Lower lobe of right lung (tissue), 2 donors: Measurements from ENCODE around the gene CKLF. TPM values are rescaled to one million over a fixed set of nuclear protein-coding genes. Genes with fewer than 3 reads are reported as not detected.

Source experiments
- ATAC-seq, 2 donors: fragments of 200-7000 bp; cut with Tn5 transposase; one replicate each; pipeline ENCODE4 v1.9.1; 2020 to 2022; ENCODE audit warnings: mild to moderate bottlenecking in 2 of 2, moderate library complexity in 2 of 2
- DNase-seq: peaks from one replicate; pipeline ENCODE4 v3.0.0-alpha.2; 2020
- H3K27ac ChIP-seq: fragments of 200-600 bp; one replicate; pipeline ENCODE4 v1.8.0; 2022
- H3K27me3 ChIP-seq: fragments of 200-600 bp; one replicate; pipeline ENCODE4 v1.8.0; 2022; ENCODE audit warnings: low read depth
- H3K36me3 ChIP-seq: fragments of 200-600 bp; one replicate; pipeline ENCODE4 v1.8.0; 2022; ENCODE audit warnings: mild to moderate bottlenecking
- H3K4me1 ChIP-seq: fragments of 200-600 bp; one replicate; pipeline ENCODE4 v1.8.0; 2022
- H3K4me3 ChIP-seq: fragments of 200-600 bp; one replicate; pipeline ENCODE4 v1.8.0; 2022; ENCODE audit warnings: mild to moderate bottlenecking
- H3K9me3 ChIP-seq: fragments of 200-600 bp; one replicate; pipeline ENCODE4 v1.8.0; 2022
- intact Hi-C: fragments of 100-400 bp; cut with DNase I; formaldehyde crosslinking; loops from one replicate; pipeline ENCODE4 v1.11.0; 2022
- total RNA-seq: library from RNA; stranded (reverse); fragmentation: NEBNext Ultra II Directional; extraction: Animal tissue kit (Norgen Biotek cat#: 25700); gene quantifications from one replicate; pipeline ENCODE4 v1.2.1, GENCODE V29; 2021
- TF ChIP-seq, protein P1 (sequence below): fragments of 200-600 bp; IDR thresholded peaks from one replicate; pipeline ENCODE4 v1.8.0; 2022; ENCODE audit warnings: antibody characterized with exemption, mild to moderate bottlenecking
- donor health status: DM: no; HTN: yes; CAD: no; lungs with severe emphysema.

Gene CKLF
- total RNA-seq, 1 donor from 2014 or later = 64.9 TPM

DNA sequence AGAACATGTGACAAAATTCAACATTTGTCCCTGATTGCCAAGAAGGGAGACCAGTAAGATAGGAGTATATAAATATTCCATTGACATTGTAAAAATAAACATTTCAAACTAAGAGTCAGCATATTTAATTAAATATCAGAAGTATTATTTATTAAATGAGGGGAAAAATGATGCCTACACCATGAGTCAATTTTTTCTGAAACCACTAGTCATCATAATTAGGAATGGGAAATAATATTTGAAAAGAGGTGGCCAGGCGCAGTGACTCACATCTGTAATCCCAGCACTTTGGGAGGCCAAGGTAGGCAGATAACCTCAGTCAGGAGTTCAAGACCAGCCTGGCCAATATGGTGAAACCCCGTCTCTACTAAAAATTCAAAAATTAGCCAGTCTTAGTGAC is 16.0 kb downstream of the CKLF start:
- intact Hi-C loops = no loop called here
- H3K4me3 ChIP-seq = no peak overlapping the region
- no peak for ATAC-seq
- TF ChIP-seq, protein P1, sequence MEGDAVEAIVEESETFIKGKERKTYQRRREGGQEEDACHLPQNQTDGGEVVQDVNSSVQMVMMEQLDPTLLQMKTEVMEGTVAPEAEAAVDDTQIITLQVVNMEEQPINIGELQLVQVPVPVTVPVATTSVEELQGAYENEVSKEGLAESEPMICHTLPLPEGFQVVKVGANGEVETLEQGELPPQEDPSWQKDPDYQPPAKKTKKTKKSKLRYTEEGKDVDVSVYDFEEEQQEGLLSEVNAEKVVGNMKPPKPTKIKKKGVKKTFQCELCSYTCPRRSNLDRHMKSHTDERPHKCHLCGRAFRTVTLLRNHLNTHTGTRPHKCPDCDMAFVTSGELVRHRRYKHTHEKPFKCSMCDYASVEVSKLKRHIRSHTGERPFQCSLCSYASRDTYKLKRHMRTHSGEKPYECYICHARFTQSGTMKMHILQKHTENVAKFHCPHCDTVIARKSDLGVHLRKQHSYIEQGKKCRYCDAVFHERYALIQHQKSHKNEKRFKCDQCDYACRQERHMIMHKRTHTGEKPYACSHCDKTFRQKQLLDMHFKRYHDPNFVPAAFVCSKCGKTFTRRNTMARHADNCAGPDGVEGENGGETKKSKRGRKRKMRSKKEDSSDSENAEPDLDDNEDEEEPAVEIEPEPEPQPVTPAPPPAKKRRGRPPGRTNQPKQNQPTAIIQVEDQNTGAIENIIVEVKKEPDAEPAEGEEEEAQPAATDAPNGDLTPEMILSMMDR = no peak
- no peaks in the 10 kb centered on the region for H3K27me3 ChIP-seq
- no peak for DNase-seq
- peaks cover 37% of the 10 kb centered on the region for H3K36me3 ChIP-seq
- peaks cover 6% of the 10 kb centered on the region for H3K4me1 ChIP-seq
- no peak overlapping the region for H3K27ac ChIP-seq
- H3K9me3 ChIP-seq = no peaks in the 10 kb centered on the region

DNA sequence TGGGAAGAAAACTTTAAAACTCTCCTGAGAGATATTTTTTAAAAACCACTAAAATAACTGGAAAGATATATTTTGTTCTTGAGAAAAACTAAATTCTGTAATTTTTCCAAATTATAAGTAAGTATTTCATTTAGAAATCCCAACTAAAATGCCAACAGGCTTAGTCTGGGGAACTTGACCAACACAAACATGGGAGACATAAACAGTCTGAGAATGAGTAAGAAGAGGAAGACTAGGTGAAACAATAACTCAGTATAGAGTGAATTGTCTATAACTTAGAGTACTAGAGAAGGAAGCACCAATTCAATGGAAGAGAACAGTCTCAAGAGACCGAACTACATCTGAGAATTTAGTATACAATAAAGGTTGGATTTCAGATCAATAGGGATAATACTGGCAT is 16.8 kb downstream of the CKLF start:
- ATAC-seq = no peak
- H3K9me3 ChIP-seq = no peaks in the 10 kb centered on the region
- intact Hi-C loops = no loop called here
- H3K4me1 ChIP-seq = peaks cover 6% of the 10 kb centered on the region
- DNase-seq = no peak
- H3K27me3 ChIP-seq = no peaks in the 10 kb centered on the region
- H3K4me3 ChIP-seq = no peak overlapping the region
- no peak overlapping the region for H3K27ac ChIP-seq
- TF ChIP-seq, protein P1 = no peak
- peaks cover 29% of the 10 kb centered on the region for H3K36me3 ChIP-seq

DNA sequence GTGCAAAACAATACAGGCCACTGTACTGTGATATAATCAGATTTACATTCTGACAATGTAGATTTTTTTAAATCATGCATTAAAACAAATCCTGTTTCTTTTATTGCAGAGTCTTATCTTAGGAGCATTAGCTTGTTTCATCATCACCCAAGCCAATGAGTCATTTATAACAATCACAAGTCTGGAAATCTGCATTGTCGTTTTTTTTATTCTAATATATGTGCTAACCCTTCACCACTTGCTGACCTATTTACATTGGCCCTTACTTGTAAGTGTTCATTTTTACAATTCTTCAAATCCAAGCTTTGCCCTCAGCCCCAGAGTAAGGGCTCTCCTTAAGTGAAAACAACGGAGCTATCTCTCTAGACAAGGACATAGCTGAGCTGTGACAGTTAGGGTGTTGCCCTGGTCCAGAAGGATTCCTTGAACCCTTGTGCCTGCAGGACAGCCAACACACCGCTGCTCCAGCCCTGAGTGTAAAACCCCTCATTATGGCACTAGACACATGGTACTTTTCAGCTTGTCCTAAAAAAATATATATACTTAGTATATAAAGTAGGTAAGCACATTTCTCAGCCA is 17.5 kb downstream of the CKLF start:
- ATAC-seq = peak; percentile 41 to 66
- intact Hi-C loops = no loop called here
- Histone ChIP-seq H3K27me3 (no peaks in the 10 kb centered on the region), H3K27ac (no peak overlapping the region), H3K36me3 (peaks cover 21% of the 10 kb centered on the region), H3K4me3 (no peak overlapping the region), H3K9me3 (no peaks in the 10 kb centered on the region), H3K4me1 (peaks cover 4% of the 10 kb centered on the region)
- TF ChIP-seq, protein P1 = no peak
- DNase-seq = no peak

DNA sequence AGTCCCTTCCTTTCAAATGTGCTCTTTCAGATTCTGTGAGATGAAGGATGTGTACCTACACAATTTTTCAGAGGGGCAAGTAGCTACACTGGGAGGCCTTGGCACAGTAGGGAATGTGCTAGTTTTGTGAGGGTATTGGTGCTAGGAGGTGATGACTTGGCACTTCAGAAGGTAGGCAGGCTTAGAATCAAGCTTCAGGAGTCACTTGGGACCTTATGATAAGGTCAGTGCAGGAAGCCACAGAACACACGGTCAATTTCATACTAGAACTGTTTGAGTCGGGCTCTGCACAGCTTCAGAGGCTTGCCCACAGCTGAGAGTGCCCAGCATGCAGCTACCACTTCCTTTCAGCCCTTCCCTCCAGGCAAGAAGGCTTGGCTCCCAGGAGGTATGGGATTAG is 20.0 kb downstream of the CKLF start:
- DNase-seq (no peak), ATAC-seq (no peak)
- TF ChIP-seq, protein P1 = no peak
- Histone ChIP-seq H3K4me3 (no peak overlapping the region), H3K27me3 (no peaks in the 10 kb centered on the region), H3K27ac (no peak overlapping the region), H3K36me3 (no peaks in the 10 kb centered on the region), H3K9me3 (no peaks in the 10 kb centered on the region), H3K4me1 (no peaks in the 10 kb centered on the region)
- intact Hi-C loops = no loop called here

DNA sequence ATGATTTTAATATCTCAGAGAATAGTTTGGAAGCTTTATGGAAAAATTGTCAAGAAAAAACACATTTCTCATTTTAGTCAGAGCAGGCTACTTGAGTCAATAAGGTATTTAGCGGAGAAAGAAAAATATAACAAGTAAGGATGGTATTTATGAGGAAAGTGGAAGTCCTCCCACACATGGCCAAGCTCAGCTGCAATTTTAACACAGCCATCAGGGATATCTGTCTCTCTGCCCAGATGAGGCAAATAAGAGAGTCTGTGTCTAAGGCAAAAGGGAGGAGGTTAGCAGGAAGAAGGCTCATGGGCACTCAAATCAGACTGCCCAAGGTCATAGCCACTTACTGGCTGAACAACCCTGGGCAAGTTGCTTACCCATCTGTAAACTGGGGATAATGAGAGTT is 21.7 kb downstream of the CKLF start:
- H3K4me3 ChIP-seq = no peak overlapping the region
- H3K27me3 ChIP-seq = peaks cover 15% of the 10 kb centered on the region
- no peak overlapping the region for H3K27ac ChIP-seq
- no peak for DNase-seq
- TF ChIP-seq, protein P1 = no peak
- no peaks in the 10 kb centered on the region for H3K36me3 ChIP-seq
- H3K4me1 ChIP-seq = peaks cover 13% of the 10 kb centered on the region
- no peak for ATAC-seq
- H3K9me3 ChIP-seq = no peaks in the 10 kb centered on the region
- intact Hi-C loops = no loop called here

DNA sequence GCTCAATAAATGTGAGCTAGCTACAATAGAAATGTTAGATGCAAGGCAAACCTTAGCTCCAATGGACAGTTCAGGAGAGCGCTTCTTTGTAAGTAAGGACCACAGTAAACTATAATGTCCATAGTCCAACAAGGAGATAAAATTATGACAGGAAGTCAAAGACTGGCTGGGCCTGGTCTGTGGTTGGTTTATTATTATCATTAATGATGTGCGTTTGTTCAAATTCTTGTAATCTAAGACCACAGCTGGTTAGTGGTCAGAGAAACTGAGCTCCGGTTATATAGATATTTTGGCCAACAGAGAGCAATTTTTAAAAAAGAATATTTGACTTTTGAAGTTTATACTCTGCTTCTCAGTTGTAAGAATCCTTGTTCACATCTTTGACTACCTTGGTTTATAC is 22.2 kb downstream of the CKLF start:
- Histone ChIP-seq H3K9me3 (no peaks in the 10 kb centered on the region), H3K4me3 (no peak overlapping the region), H3K27me3 (peaks cover 20% of the 10 kb centered on the region), H3K4me1 (peaks cover 15% of the 10 kb centered on the region), H3K27ac (no peak overlapping the region), H3K36me3 (no peaks in the 10 kb centered on the region)
- intact Hi-C loops = no loop called here
- DNase-seq (no peak), ATAC-seq (no peak)
- TF ChIP-seq, protein P1 = no peak
